Dermis blood vessel endothelial cell (primary cell): ENCODE results near the gene BCCIP. TPM values are rescaled to one million over a fixed set of nuclear protein-coding genes. Genes with fewer than 3 reads are reported as not detected.

Source experiments
- DNase-seq: peaks from one replicate; pipeline ENCODE4 v3.0.0; 2010
- total RNA-seq: library from RNA; depleted of rRNA; stranded (reverse); fragments of >200 nt; gene quantifications from 2 replicates; pipeline ENCODE4 v1.2.3, GENCODE V29; 2014

The BCCIP gene
- total RNA-seq, 1 donor from 2014 or later, result 46.1 TPM

DNA sequence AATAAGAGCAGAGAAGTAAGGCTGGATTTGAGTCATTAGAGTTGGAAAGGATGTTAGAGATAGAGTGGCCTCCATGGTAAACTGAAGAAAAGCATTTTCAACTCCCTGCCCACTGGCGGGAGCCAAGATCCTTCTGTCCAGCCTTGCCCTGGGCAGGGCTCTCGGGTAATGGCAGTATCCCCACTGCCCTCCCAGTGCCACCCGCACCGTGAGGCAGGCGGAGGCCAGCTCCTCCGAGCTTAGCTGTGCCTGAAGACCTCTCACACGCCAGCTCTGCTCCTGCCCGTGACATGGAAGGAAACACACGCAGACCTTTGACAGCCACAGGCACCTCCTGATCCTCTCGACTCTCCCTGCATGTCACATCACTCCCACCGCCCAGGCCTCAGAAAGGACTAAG lies 22.3 kb downstream of the BCCIP start:
- no peak for DNase-seq

DNA sequence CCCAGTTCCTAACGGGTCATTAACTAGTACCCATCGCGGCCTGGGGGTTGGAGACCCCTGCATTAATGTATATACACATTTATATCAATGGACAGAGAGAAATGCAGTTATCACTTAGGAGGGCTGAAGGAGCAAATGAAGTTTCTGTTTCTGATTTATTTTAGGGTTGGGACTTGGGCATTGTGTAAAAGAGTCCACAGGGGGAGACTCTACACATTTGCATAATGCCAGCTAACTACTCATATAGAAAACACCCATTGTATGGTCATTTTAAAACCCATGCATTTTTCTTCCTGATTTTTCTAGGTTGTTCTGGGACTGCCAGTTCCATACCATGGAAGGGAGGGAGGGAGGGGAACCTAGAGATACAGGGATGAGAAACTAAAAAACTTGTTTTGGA lies 23.5 kb downstream of the BCCIP start:
- no peak for DNase-seq

DNA sequence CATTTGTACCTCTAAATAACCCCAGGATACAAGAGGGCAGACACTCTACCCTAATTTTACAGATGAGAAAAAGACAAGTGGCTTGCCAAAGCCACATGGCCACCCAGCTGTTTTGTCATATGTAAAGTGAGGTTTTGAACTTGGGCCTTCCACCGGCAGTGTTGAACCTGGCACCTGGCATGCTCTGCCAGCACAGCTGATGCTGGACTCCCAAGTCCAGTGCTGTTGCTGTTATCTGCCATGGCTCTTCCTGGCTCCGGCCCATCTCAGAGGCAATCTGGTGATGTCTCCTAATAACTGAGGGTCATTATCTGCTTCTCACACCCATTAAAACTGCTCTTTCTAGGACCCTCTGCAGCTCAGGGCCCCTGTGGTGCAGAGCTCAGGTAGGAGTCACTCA lies 25.0 kb downstream of the BCCIP start:
- no peak for DNase-seq

DNA sequence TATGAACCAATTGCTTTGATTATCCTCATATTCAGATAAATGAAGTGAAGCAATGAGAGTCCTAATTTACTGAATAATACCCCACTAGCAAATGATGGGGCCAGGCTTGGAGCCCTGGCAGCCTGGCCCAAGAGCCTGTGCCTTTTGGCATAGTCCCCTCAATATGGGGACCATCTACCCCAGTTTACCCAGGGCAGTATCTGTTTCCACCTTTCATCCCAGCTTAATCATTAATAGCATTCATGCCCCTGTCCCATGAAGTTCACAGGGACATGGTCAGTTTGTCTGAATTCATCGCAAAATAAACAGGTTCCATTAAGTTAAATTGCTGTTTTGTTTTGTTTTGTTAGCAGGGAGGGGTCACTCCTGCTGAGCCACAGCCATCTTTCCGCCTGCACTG lies 25.5 kb downstream of the BCCIP start:
- DNase-seq, result no peak

DNA sequence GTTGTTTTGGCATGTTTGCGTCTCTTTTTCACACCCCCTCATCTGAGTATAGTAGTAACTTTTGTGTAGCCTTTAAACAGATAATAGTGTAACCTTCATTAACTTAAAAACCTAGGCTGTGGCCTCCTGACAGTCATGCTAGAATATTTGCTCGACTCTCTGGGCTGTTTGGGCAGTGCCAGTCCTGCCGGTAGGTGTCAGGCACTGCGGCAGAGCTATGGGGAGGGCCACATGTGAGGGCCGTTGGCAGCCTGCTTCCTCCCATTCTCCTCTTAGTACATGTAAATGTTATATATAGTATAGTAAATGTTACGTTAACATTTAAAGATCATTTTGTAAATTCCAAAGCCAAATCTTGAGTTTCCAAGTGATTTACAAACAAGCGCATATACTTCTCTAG lies 26.1 kb downstream of the BCCIP start:
- DNase-seq, result peak; percentile 3

DNA sequence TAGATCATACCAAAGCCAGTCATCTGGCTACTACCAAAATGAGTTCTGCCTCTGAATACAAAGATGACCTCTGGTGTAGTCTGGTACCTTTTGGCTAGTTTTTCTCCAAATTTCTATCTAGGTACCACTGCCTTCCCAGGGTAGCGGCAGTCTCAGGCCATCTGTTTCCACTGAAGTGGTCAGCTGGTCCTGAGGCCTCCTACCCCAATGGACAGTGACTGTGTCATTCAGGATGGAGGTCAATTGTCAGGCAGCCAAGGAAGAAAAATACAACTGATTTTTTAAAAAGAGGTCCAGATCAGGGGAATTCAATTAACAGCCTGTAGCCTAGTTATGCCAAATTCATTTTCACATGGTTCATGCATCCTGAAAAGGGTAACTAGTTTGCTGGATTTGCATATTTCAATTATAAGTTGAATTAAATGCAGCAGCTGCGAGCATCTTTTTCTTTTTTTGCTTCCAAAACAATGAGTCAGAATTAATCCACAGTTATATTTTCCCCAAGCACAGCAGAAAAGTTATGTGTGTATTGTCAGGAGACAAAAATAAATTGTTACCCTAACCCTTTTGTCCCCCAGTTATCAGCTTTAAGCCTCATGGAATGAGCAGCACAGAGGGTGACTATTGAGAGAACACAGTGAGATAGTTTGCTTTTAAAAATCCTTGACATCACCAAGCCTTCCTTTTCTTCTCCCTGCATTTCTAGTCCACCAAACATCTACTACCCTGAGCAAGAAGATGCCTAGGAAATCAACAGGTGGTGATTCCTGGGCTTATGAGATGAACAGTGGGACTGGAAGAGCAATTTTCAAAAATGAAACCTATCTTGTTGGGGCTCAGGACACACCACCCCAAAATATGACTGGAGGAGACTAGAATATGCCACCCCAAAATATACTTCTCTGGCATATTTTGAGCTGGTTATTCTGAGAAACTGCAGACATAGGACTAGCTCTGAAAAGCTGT lies 27.7 kb downstream of the BCCIP start:
- DNase-seq, result no peak

DNA sequence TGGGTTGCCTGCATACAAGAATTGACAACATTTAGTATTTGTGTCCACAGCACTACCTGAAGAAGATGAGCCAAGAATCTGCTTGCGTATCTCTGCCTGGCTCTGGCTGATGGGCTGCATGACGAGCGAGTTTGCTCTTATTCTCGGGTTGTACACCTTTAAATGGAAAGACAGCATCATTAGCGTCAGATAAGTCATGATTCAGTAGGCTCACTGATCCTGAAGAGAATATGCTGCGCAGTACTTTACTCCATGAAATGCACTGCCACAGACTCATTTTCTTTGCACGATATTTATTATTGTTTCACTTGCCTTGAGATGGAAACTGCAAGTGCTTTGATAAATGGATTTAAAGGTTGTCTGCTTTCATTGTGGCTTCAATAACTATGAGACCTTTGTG lies 29.1 kb downstream of the BCCIP start:
- no peak for DNase-seq

DNA sequence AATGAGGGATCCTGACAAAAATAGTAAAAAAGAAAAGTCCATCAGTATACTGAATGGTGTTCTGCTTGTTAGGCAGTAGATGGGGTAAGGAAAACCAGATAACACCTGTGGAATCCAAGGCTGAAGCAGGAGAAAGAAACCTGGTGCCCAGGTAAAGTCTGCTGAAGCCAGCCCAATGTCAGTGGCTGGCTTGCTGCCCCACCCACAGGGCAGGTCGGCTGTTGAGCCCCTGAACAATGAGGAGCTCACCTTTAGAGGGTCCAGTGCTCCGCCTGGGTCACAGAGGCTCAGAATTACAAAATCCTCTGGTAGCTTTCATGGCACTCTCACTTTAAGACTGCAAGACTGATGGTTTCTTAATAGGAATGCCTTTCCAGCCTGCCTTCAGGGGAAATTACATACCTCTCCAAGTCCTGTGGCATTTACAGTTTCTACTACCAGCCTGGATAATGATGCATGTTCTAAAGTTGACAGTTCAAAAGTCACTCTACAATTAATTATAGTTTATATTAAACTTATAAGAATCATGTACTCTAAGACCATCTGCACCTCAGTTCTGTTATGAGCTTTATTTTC lies 33.9 kb downstream of the BCCIP start:
- no peak for DNase-seq

DNA sequence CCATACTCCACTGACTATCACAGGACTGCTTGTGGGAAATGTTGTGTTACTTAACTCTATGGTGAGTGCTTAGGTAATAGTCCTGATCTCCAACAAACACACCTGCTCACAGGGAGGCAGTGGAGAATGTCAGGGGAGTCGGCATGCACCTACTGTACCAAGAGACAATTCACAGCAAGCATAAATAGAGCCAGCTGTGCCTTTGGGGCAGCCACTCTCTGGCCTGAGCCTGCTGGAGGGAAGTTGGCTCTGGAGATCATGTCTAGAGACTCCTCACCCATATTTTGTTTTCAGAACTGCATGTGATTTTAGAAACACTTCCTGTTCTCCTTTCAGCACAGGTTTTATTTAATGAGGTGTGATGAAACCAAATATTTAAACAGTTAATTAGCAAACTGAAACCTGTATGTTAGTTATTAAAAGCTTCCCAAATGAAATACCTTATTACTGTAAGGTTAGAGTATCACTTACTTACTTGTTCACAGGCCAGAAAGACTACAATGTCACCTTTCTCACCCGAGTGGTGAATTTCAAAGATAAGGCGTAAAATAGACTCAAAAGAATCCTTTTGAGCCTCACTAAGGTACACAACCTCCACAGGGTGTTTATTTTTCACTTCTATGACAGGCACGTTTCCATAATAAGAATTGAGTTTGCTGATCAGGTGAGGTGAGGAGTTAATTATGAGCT lies 35.9 kb downstream of the BCCIP start:
- DNase-seq, result no peak

DNA sequence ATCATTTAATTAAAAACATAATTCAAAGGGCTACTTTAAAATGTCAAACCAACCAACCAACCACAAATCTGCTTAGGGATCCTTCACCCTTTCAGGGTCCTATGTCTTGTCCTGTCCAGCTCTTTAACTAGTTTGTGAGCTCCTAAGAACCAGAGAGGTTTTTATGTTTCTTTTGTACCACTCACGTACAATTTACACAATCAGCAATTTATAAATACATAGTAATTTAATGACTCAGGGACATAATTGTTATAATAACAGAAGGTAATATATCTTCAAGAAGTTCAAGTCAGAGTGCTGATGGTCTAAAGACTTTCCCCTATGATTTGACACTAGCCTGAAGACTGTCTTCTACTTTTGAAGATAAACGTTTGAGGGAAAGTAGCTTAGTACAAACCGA lies 41.8 kb downstream of the BCCIP start:
- no peak for DNase-seq

DNA sequence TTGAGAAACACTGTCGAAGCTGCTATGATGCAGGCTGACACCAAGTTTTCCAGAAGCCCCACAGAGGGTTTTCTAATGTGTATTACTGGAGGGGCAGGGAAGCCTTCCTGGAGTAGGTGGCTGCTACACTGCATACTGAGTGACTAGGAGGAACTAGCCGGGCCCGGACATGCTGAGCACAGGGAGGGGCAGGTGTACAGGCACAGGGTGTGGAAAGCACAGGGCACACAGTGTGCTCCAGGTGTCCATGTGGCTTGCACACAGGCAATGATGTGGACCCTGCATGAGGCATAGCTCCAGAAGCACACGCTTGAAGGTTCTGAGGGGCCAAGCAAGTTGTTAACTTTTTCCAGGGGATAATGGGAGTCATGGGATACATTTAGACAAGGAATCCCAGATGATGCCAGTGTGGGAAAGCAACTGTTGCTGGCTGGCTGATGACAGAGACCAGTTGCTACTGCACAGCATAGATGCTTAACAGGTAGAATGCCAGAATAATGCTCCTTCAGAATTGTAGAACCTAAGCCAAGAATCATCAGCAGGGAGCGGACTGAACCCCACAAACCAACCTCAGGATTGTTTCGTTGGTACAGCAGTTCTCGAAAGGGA lies 43.2 kb downstream of the BCCIP start:
- DNase-seq, result no peak

DNA sequence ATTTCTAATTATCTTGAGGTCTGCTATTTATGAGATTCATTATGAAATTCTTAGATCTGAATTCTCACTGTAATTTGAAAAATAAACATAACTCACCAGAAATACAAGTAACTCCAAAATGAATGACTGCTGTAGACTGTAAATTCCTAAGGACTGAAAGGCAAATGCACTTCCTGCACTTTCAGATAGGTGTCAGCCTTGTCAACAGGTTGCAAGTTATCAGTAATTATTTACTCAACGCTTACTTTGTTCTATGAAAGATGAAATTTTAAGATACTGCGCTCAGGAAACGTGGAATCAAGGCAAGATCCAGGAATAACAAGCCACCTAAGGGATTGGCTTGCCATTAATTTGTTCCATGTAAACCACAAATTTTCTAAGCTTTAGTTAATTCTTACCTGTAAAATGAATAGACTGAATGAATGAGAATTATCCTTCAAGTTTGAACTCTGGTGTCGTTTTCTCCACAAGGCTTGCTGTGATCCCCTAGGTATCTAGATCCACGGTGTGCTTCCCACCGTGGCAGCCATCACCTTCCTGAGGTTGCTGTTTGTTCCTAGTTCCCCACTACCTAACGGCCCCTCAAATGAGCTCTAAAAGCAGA lies 45.1 kb downstream of the BCCIP start:
- DNase-seq, result peak; percentile 78

DNA sequence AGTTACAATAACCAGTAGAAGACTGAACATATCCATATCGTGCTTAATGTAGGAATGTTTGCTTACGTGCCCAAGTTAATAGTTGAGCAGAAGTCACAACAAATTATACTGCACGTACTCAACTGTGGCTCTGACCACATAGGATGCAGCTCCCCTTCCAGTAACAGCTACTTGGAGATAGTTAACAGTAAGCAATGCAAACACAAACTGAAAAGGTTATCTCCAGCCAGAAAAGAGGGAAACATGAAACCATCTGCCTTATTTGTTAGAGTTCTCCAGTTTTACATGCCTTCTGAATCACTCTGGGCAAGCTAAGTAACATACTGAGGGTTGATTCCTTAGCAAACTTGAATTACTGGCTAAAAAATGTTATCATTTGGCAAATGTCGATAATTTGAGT lies 48.0 kb downstream of the BCCIP start:
- DNase-seq, result no peak

DNA sequence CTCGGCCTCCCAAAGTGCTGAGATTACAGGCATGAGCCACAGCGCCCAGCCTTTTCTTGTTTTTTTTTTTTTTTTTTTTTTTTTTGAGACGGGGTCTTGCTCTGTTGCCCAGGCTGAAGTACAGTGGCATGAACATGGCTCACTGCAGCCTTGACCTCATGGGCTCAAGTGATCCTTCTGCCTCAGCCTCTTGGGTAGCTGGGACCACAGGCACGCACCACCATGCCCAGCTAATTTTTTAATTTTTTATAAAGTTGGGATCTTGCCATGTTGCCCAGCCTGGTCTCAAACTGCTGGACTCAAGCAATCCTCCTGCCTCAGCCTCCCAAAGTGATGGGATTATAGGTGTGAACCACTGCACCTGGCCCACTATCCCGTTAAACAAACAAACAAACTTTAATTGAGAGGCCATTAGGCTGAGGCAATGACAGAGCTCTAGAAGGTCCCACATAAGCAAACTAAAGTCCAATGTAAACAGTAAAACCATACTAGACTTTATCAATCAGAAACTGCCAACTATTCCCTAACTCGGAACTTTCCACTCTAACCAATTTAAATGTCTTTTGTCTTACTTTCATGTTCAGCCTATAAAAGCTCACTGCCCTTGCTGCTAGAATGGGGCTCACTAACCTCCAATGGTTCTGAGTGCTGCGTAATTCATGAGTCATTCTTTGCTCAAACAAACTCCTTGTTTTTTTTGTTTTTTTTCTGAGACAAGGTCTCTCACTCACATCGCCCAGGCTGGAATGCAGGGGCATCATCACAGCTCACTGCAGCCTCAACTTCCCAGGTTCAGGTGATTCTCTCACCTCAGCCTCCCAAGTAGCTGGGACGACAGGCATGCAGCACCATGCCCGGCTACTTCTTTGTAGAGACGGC lies 55.9 kb downstream of the BCCIP start:
- peak; percentile 79 for DNase-seq

DNA sequence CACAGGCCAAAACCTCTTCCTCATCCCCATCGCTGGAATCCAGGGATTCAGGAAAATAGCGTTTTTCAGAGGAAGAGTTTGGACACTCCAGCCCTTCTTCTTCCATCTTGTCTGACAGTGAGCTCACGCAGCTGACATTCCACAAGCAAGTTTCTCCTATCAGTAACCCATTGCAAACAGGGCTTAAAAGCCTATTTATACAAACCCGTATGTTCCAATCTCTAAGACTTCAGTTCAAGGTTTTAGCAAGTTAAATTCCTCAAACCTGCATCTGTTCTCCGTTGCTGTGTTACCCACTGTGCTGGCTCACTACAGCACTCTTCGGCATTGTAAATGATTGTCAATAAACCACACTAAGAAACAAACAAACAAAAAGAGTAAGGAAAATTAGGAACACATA lies 57.4 kb downstream of the BCCIP start:
- DNase-seq, result no peak

DNA sequence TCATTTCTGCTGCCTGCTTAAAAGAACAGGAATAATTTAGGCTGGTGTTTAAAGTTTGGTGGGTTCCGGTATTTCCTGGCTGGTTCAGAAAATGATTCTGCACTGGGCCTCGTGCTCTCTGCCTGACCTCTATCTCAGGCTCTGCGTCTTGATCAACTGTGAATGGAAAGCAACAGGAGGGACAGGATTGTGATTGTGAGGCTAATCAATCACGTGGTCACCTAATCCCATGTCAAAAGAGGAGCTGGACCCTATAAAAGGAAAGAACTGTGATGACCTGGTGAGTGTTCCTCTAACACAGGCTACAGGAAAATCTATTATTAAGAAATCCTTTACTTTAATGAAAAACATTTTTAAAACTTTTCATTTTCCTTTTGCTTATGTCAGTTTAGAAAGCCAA lies 57.8 kb downstream of the BCCIP start, which contains the start of gene DHX32:
Gene DHX32 (minus strand): TSS at position 101 of the 400 bp plus-strand sequence. CDS start 468 bp downstream, outside the sequence.
- no peak for DNase-seq

DNA sequence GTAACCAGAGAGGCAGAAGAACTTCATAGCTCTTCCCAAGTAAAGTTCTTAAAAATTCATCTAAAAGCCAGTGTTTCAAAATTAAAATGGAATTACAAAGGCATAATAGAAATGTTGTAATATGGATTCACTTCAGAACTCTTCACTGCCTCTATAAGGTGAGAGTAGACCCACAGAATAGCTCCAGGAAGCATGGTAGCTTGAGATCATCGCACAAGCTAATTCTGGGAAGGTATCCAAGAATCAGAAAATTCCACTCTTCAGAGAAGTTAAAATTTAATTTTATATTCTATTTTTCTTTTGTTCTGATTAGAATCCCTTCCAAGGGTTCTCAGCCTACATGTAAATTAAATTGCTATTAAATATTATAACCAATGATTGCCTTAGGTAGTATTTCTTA lies 59.2 kb downstream of the BCCIP start:
- peak; percentile 52 for DNase-seq

DNA sequence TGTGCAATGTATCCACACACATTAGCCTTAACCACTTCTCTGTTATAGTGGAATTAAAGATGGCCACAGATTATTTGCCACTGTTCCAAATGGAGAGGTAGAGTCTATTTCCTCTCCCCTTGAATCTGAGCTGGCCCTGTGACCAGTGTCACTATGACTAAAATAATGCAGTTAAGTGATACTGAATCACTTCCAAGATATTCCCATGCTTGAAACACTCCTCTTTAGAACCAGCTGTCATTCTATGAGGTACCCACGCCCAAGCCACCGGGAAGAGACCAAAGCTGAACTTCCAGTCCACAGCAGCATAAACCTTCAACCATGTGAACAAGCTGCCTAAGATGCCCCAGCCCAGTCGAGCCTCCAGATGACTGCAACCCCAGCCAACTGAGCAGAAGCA lies 59.9 kb downstream of the BCCIP start:
- no peak for DNase-seq
